ENCODE data around the gene HACD3.

The HACD3 gene

DNA sequence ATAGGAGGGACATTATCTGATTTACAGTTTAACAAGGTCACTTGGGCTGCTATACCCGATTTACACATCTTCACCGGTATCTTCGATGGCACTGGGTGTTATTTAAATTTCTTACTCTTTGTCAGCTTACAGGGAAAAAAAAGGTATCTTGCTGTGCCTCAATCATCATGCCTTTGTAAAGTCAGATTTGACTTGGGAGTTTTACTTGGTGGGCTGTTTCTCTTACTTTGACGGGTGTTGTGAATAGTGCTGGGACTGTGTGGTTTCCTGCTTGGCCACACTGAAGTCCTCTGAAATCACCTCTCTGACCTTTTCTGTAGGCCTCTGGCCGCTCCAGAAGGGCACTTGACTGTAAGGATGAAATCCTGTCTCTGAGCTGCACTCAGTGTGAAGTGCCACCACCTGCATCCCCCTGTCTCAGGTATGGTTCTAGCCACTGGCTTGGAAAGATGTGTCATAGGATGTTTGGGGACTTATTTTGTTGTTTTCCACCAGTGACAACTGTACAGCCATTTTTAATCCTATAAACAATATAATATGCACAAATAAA, 88.4 kb downstream of the HACD3 start:
- ATAC-seq = no peak
- TF ChIP-seq, protein P1, sequence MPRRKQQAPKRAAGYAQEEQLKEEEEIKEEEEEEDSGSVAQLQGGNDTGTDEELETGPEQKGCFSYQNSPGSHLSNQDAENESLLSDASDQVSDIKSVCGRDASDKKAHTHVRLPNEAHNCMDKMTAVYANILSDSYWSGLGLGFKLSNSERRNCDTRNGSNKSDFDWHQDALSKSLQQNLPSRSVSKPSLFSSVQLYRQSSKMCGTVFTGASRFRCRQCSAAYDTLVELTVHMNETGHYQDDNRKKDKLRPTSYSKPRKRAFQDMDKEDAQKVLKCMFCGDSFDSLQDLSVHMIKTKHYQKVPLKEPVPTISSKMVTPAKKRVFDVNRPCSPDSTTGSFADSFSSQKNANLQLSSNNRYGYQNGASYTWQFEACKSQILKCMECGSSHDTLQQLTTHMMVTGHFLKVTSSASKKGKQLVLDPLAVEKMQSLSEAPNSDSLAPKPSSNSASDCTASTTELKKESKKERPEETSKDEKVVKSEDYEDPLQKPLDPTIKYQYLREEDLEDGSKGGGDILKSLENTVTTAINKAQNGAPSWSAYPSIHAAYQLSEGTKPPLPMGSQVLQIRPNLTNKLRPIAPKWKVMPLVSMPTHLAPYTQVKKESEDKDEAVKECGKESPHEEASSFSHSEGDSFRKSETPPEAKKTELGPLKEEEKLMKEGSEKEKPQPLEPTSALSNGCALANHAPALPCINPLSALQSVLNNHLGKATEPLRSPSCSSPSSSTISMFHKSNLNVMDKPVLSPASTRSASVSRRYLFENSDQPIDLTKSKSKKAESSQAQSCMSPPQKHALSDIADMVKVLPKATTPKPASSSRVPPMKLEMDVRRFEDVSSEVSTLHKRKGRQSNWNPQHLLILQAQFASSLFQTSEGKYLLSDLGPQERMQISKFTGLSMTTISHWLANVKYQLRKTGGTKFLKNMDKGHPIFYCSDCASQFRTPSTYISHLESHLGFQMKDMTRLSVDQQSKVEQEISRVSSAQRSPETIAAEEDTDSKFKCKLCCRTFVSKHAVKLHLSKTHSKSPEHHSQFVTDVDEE (CRISPR knock-in tag; IDR thresholded peaks at IDR 0.05) = no peak
- TF ChIP-seq ZNF70 (CRISPR knock-in tag; IDR thresholded peaks at IDR 0.05) (no peak), ARNTL (CRISPR knock-in tag; IDR thresholded peaks at IDR 0.05; ENCODE audit: borderline replicate concordance, low read depth) (no peak), BACH2 (CRISPR knock-in tag; IDR thresholded peaks at IDR 0.05; ENCODE audit: borderline replicate concordance) (no peak), ZFP3 (CRISPR knock-in tag; IDR thresholded peaks at IDR 0.05) (no peak), SNAI2 (CRISPR knock-in tag; IDR thresholded peaks at IDR 0.05) (no peak), TOX (CRISPR knock-in tag; IDR thresholded peaks at IDR 0.05; ENCODE audit: borderline replicate concordance) (no peak), CSDC2 (CRISPR knock-in tag; IDR thresholded peaks at IDR 0.05) (no peak), PPARA (CRISPR knock-in tag; IDR thresholded peaks at IDR 0.05; ENCODE audit: borderline replicate concordance) (no peak), ISL1 (CRISPR knock-in tag; IDR thresholded peaks at IDR 0.05) (no peak), ZFP30 (CRISPR knock-in tag; IDR thresholded peaks at IDR 0.05) (no peak), ZNF8 (CRISPR knock-in tag; IDR thresholded peaks at IDR 0.05) (no peak), GLIS3 (CRISPR knock-in tag; IDR thresholded peaks at IDR 0.05) (no peak), RARB (CRISPR knock-in tag; IDR thresholded peaks at IDR 0.05) (no peak)
- TF ChIP-seq, protein P2, sequence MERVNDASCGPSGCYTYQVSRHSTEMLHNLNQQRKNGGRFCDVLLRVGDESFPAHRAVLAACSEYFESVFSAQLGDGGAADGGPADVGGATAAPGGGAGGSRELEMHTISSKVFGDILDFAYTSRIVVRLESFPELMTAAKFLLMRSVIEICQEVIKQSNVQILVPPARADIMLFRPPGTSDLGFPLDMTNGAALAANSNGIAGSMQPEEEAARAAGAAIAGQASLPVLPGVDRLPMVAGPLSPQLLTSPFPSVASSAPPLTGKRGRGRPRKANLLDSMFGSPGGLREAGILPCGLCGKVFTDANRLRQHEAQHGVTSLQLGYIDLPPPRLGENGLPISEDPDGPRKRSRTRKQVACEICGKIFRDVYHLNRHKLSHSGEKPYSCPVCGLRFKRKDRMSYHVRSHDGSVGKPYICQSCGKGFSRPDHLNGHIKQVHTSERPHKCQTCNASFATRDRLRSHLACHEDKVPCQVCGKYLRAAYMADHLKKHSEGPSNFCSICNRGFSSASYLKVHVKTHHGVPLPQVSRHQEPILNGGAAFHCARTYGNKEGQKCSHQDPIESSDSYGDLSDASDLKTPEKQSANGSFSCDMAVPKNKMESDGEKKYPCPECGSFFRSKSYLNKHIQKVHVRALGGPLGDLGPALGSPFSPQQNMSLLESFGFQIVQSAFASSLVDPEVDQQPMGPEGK (CRISPR knock-in tag; IDR thresholded peaks at IDR 0.05; ENCODE audit: borderline replicate concordance) = no peak
- TF ChIP-seq, protein P3, sequence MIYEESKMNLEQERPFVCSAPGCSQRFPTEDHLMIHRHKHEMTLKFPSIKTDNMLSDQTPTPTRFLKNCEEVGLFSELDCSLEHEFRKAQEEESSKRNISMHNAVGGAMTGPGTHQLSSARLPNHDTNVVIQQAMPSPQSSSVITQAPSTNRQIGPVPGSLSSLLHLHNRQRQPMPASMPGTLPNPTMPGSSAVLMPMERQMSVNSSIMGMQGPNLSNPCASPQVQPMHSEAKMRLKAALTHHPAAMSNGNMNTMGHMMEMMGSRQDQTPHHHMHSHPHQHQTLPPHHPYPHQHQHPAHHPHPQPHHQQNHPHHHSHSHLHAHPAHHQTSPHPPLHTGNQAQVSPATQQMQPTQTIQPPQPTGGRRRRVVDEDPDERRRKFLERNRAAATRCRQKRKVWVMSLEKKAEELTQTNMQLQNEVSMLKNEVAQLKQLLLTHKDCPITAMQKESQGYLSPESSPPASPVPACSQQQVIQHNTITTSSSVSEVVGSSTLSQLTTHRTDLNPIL (CRISPR knock-in tag; IDR thresholded peaks at IDR 0.05; ENCODE audit: low read depth) = no peak
- TF ChIP-seq, protein P4, sequence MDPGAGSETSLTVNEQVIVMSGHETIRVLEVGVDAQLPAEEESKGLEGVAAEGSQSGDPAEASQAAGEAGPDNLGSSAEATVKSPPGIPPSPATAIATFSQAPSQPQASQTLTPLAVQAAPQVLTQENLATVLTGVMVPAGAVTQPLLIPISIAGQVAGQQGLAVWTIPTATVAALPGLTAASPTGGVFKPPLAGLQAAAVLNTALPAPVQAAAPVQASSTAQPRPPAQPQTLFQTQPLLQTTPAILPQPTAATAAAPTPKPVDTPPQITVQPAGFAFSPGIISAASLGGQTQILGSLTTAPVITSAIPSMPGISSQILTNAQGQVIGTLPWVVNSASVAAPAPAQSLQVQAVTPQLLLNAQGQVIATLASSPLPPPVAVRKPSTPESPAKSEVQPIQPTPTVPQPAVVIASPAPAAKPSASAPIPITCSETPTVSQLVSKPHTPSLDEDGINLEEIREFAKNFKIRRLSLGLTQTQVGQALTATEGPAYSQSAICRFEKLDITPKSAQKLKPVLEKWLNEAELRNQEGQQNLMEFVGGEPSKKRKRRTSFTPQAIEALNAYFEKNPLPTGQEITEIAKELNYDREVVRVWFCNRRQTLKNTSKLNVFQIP (CRISPR knock-in tag; IDR thresholded peaks at IDR 0.05; ENCODE audit: borderline replicate concordance, low read depth) = no peak

DNA sequence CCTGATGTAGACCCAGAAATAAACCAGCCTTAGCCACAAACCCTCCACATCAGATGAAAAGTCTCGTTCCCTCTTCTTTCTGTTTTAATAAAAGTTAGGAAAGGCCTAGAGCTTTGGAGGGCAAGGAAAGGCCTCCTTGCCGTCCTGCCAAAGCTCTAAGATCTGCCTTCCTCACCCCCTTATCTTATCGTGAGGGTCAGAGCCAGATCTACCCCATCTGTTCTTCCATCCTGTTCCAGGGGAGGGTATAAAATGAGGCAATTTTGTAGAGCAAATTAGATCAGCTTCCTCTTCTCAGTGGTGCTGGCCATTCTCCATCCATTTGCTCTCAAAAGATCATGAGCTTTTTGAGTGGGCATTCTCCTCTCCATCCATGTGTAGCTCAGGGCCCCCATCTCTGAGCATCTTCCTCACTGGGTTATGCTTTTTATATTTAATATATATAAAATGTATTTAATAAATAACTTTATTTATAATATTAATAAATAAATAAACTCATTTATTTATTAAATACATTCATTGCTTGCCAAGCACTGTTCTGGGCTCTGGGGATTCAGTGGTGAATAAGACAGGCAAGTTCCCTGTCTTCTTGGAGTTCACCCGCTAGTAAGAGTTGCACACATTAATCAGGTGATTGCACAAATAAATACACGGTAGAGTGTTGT, 89.5 kb downstream of the HACD3 start:
- no peak for ATAC-seq
- TF ChIP-seq, protein P3 (CRISPR knock-in tag; IDR thresholded peaks at IDR 0.05; ENCODE audit: low read depth) = no peak
- TF ChIP-seq, protein P5, sequence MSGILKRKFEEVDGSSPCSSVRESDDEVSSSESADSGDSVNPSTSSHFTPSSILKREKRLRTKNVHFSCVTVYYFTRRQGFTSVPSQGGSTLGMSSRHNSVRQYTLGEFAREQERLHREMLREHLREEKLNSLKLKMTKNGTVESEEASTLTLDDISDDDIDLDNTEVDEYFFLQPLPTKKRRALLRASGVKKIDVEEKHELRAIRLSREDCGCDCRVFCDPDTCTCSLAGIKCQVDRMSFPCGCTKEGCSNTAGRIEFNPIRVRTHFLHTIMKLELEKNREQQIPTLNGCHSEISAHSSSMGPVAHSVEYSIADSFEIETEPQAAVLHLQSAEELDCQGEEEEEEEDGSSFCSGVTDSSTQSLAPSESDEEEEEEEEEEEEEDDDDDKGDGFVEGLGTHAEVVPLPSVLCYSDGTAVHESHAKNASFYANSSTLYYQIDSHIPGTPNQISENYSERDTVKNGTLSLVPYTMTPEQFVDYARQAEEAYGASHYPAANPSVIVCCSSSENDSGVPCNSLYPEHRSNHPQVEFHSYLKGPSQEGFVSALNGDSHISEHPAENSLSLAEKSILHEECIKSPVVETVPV (CRISPR knock-in tag; IDR thresholded peaks at IDR 0.05) = no peak
- TF ChIP-seq TOX (CRISPR knock-in tag; IDR thresholded peaks at IDR 0.05; ENCODE audit: borderline replicate concordance) = no peak
- TF ChIP-seq GLIS3 (CRISPR knock-in tag; IDR thresholded peaks at IDR 0.05) = no peak
- no peak for TF ChIP-seq ZNF565 (CRISPR knock-in tag; conservative IDR thresholded peaks at IDR 0.05; ENCODE audit: low read depth)
- TF ChIP-seq, protein P2 (CRISPR knock-in tag; IDR thresholded peaks at IDR 0.05; ENCODE audit: borderline replicate concordance) = no peak
- no peak for TF ChIP-seq ZNF70 (CRISPR knock-in tag; IDR thresholded peaks at IDR 0.05)
- TF ChIP-seq SNAI2 (CRISPR knock-in tag; IDR thresholded peaks at IDR 0.05) = no peak
- no peak for TF ChIP-seq ZC3H10 (CRISPR knock-in tag; IDR thresholded peaks at IDR 0.05)
- no peak for TF ChIP-seq TCF4 (CRISPR knock-in tag; IDR thresholded peaks at IDR 0.05; ENCODE audit: borderline replicate concordance)
- TF ChIP-seq RARB (CRISPR knock-in tag; IDR thresholded peaks at IDR 0.05) = no peak
- TF ChIP-seq ZFP30 (CRISPR knock-in tag; IDR thresholded peaks at IDR 0.05) = no peak
- TF ChIP-seq ZNF8 (CRISPR knock-in tag; IDR thresholded peaks at IDR 0.05) = no peak
